NCI-H2227 treated with DMSO at 0.1 percent for 48 hours (cell line): ENCODE results near the gene FNBP1L.

Source experiments
- DNase-seq: peaks from one replicate; lab custom pipeline; 2025; lab: John Stamatoyannopoulos, UW

The FNBP1L gene

DNA sequence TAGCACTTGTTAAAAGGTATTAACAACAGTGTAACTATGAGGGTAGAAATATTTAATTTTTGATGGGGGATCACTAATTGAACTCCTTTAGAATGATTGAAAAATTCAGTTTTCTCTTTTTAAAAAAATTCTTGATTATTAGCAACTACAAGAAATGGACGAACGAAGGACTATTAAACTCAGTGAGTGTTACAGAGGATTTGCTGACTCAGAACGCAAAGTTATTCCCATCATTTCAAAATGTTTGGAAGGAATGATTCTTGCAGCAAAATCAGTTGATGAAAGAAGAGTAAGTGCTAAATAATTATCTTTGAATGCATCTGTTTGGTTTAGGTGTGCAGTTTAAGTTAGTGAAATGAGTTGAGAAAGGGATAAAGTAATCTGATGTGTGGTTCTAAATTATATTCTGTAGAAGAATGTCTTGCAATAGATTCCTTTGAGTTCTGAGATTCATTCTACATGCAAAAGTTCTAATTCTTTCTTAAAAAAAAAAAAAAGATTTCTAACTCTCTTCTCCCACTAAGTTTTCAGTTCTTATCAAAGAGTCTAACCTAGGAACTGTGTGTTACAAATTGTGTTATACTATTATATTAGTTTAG lies 85.0 kb downstream of the FNBP1L start:
- DNase-seq = no peak

DNA sequence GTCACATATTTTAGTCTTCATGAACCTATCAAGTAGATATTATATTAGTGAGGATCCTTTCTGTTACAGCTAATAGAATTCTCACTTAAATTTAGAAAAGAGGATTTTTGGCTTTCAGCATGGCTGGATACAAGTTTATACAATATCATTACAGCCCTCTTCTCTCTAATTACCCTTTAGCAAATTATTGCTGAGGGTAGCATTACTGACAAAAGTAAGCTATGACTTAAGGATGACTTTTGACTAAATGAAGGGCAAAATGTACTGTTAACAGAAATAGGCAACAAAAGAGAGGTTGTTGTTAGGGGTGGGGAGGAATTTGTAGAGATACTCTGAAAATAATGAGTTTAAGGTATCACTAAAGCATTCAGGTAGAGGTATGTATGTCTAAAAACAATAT lies 85.8 kb downstream of the FNBP1L start:
- no peak for DNase-seq

DNA sequence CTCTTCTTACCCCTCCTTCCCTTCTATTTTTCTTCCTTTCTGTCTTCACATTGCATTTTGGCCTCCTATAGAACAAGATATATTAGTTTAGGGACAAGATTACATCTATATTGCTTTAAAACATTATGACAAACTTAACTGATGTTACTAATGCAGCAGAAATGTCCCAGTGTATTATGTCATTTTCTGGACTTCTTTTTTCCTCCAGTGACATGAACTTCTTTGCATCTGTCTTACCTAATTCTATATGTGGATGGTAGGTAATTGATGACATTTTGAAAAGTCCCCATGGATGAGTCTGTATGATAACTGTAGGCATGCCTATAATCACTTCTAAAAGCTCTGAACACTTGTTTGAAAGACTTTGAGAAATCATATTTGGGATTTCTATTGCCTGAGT lies 89.5 kb downstream of the FNBP1L start:
- no peak for DNase-seq

DNA sequence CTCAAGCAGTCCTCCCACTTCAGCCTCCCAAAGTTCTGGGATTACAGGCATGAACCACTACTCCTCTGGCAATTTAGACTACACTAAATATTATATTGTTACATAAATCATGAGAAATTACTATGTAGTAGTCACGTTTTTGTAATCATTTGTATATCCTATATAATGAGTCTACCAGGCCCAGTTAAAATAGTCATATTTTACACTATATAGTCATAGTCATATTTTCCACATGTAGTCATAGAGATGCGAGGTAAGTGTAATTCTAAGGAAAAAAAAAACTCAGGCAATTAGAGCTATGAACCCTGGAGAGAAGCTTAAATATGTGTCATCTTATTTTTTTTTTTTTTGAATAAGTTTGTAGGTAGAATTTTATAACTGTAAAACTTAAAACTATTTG lies 90.0 kb downstream of the FNBP1L start:
- DNase-seq = no peak

DNA sequence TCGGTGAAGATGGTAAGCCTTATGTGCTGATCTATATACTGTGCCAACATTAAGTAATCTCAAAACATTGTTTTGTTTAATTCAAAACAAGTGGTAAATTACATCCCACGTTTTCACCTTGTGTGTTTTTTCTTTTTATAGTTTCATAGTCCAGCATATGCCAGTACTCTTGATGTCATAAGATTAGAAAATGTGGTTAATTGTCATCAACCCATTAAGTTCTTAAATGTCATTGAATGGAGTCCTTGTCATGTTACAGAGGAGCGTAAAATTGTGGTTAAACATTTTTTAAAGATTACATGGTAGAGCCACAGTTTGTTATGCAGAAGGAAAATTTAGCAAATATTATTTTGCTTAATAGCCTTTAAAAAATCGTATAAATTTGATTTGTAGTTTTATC lies 93.1 kb downstream of the FNBP1L start:
- DNase-seq = no peak

DNA sequence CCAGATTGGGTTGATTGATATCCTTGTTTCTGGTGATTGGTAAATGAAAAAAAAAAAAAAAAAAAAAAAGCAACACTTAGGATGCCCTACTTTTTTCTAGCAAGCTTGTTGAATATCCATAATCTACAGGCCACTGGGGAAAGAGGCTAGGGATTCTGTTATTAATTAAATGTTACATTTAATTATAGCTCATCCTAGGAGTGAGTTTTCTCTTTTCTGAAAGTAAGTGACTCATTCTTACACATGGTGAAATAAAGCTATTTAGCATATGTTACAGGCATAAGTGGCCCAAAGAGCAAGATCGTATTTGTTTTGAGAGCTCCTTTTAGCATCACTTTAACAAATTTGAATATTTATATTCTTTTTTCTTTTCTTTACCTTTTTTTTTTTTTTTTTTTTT lies 94.5 kb downstream of the FNBP1L start:
- DNase-seq = no peak

DNA sequence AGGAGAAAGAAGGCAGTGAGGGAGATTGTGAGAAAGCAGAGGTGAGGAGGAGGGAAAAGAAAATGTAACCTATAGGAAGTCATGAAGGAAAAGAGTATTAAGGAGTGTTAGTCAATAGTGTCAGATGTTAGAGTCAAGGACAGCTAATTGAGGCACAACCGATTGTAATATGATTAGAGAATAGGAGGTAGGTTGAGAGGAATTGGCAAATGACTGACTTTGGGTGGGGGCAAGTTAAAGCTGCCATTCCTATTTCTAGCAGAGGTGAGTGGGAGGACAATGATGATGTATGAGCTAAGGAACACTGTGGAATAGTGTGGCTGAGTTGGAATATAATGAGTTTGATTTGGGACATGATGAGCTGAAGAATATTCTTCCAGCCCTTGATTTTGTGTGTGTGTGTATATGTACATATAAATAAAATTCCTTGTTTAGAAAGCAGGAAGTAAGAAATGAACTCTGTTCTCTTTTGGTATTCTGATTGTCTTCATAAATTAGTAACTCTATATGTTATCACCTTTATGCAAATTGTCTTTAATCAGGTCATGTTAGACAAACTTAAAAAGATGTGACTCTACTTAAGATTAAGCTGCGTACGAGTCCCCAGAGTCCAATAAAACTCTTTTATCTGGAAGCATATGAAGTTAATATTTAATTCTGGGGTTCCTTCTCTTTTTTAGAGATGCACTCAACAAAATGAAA lies 98.4 kb downstream of the FNBP1L start:
- DNase-seq = no peak

DNA sequence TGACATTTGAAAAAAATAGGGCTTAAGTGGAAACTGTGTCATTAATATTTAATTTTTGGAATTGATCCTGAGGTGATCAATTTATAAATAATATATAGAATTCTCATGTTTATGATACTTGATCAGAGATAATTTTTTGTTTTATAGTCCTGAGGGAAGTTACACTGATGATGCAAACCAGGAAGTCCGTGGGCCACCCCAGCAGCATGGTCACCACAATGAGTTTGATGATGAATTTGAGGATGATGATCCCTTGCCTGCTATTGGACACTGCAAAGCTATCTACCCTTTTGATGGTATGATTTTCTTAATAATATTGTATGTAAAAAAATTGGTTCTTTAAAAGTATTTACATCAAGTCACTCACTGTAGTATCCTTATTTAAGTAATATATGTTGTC lies 101.2 kb downstream of the FNBP1L start:
- no peak for DNase-seq

DNA sequence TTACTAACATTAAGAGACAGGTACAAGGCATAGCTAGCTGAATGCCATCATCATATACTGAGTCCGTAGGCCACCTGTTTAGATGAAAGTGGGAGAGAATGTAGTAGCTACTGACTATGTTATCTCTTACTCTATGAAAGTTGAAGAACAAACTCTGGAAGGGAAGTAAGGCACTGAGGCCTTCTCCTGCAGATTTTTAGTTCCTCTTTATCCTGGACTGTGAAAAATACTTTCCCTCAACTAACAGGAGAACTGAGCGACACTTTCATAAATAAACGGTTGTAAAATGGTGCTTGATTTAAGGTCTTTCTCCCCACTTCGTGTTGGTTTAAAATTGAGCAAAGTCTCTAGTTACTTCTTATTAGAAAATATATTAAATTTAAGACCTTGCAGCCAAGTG lies 101.9 kb downstream of the FNBP1L start:
- no peak for DNase-seq

DNA sequence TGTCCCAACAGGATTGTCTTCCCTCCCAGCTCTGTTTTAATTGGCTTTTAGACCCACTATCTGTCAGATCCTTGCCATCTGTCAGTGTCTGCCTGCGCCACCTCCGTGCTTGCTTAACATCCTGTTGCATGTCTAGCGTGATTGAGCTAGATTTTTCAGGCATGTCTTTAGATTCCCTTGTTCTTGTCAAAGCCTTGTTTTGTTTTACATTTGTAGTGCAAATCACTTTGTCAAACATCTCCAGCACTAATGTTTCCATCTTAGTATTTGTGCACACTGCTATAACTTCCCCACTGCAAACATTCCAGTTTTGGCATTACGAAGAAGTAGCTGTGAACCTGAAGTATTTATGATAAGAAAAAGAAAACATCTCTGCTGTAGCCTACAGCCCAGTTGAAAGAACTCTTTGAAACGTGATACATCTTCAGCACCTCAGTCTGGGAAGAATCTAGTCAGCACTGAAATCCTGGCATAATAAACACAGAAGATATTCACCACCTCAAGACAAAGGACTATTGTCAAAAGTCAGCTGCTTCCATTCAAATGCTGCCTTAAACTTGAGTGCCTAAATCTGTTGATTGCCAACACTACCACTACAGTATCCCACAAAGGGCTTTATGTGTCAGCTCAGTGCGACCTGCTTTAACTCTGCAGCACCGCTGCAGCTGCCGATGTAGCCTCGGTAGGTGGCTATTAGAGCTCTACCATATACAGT lies 105.0 kb downstream of the FNBP1L start:
- DNase-seq = no peak

DNA sequence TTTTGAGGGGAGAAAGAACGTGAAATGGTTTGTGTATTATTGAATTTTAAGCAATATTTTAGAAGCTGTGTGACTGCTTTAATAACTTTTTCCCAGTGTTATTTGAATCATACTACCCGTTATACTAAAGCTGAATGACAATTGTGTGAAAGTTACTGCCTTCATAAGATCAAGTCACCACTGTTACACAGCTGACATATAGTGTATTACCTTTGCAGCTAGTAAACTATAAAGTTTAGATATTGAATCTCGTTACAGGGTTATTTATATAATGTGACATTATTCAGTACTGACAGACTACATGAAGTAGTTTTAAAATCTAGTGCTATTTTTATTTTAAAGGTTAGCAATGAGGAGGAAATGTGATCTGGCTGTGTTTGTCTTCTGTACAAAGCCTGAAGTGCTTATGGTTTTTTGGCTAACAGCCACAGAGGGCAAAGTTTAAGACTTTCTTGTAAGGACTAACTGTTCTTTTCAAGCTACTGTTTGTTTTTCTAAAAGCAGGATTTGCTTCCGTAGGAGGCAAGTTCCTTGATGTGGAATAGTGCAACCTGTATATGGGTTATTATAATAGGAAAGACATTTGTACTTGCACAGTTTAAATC lies 106.1 kb downstream of the FNBP1L start:
- peak; percentile 9 for DNase-seq

DNA sequence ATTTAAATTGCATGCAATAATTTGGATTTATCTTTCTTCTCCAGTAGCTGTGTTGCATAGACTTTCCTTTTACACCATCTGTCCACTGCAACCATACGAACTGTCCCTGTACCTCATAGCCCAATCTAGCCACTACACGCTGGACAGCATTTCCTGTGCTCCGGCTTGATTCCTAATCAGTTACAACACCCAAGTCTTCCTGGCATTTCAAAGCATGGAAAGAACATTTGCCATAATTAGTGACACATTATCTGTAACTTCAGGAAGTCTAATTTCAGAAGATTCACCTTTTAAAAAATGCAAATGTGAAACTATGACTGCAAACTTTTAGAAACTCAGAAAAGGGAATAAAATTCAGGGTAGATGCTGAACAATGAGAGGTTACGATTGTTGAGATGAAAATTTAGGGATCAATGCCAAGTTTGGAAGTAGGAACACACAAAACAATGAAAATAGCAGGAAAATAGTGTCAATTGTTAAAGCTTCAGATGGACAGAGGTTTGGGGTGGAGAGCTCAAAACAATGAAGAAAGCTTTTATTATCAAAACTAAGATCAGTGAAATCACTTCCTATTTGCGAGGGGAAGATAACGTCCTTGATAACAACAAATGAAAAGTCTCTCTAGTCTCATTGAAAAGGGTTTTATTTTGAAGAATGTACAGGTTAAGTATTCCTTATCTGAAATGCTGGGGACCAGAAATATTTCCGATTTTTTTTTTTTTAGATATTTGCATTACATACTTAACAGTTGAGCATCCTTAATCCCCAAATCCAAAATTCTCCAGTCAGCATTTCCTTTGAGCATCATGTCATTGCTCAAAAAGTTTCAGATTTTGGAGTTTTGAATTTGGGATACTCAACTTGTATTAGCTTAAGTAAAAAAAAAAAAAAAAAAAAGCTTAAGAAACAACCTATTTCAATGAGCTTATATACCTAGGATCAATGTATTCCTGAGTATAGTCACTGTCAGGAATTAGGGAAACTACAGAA lies 107.3 kb downstream of the FNBP1L start:
- no peak for DNase-seq

DNA sequence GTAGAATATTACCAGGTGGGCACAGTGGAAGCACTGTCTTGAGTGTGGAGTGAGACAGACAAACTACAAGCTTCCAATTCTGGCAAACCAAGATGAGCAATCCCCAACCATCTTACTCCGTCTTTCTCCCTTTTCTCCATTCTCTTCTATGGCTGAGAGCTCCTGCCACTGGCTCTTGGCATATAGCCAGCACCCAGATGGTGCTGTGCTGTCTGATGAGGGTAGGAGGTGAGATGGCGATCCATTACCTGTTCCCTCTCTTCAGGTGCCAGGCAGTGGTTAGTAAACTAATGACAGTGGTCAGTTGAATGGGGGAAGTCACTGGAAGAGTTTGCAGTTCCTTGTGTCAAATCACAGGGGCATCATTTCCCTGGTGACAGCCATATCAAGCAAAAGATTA lies 108.4 kb downstream of the FNBP1L start:
- no peak for DNase-seq

DNA sequence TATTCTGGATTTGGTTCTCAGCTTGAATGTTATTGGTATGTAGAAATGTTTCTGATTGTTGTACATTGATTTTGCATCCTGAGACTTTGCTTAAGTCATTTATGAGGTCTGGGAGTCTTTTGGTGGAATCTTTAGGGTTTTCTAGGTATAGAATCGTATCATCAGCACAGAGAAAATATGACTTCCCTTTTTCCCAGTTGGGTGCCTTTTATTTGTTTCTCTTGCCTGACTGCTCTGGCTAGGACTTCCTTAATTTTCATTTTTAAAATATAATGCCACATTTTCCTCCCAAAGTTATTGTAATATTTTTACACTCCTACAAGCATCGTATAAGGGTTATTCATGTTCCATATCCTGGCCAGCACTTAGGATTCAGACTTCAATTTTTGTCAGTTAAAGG lies 111.1 kb downstream of the FNBP1L start:
- DNase-seq = no peak

DNA sequence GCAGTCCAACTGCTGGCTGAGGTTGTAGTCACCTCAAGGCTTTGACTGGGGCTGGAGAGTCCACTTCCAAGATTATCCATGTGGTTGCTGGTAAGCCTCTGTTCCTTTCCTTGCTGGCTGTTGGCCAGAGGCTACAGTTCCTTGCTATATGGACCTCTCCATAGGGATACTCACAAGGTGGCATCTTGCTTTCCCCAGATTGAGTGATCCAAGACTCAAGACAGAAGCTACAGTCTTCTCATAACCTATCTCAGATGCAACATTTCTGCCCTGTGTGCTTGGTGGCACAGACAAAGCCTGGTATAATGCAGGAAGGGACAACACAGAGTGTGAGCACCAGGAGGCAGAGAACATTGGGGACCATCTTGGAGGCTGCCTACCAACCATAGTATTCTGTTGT lies 111.8 kb downstream of the FNBP1L start:
- no peak for DNase-seq

DNA sequence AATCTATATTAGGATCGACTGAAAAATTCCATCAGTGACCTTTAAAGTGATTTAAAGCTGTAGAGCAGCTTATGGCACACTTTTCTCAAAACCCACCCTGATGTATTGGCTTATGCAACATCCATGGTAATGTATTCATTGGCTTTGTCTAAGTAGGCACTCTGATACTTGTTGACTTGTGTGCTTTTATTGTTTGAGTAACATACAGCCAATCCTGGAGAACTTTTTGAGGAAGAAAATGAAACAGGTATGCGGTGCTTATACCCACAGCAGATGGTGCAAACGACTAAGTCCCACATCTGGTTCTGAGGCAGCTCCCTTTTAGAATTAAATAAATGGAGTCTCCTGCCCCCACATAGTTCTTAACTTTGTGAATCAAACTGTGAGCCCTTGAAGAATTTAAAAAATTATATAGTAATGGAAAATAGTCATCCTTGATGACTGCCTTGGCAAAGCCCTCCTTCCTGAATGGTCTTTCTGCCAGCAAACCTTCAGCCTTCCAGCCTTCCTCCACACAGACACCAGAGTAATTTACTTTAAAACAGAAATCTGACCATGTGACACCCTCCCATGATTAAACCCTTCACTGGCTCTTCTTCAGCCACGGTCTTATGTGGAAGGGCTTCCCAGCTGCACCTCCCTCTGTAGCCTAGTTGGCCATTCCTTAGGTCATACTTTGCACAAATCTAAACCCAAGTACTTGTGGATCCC lies 117.7 kb downstream of the FNBP1L start:
- no peak for DNase-seq

DNA sequence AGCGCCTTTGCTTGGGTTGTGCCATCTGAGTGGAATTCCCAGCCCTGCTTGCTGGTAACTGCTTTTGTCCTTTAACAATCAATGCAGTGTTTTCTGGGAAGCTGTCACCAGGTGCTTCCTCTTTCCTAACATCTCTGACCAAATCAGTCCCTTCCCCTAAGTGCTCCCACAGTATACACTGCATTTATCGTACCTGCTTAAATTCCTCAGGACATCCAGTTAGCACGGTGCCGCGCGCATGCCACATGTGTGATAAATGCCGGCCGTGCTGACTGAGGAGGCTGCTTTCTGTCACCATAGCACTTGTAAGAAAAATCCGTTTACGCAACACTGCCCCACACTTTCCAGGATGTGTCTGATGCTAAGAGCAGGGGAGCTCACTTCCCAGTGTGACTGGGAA lies 118.3 kb downstream of the FNBP1L start:
- no peak for DNase-seq

DNA sequence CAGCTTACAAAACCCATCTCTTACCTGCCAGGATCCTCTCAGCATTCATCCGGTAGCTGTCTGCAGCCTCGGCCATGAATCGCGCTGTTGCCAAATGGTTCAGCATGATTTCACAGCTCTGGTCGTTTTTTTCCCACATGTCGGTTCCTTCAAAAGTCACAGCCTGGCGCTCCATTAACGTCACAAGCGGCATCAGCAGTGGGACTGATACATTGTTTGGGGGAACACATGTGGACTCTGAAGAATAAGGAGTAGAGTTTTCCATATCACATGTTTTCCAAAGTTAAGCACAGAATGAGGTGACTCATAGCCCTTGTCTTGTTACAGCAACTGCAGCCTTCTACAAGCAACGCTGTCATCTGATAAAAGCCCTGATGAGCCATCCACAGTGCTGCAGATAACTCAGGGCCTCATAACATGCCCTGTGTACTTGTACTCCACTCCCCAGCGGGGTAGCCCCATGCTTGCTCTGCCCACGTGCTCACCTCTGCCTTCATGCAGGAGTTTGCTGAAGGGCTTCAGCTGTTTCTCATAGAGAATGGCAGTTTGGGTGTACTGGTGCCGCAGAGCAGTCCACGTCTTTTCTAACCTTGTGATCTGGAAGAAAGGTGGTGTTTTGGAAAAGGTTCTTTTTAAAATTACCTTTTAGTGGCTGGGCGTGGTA lies 119.5 kb downstream of the FNBP1L start:
- no peak for DNase-seq

DNA sequence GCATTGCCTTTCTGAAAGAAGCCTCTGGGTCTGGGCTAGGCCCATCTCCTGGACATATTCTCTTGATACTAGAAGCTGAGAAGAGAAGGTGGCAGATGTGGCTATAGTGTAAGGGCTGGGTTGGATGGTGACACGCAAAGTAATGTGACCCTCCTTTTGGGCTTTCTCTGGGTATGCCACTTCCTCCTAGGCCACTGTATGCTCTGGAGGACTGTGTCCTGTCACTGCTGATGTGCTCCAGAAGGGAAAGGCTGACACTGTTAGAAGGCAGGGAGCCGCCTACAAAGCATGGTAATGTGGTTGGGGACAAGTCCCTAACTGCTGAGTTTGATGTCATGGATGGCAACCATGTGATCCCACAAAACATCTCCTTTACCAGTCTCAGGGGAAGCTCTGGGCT lies 121.6 kb downstream of the FNBP1L start:
- no peak for DNase-seq

DNA sequence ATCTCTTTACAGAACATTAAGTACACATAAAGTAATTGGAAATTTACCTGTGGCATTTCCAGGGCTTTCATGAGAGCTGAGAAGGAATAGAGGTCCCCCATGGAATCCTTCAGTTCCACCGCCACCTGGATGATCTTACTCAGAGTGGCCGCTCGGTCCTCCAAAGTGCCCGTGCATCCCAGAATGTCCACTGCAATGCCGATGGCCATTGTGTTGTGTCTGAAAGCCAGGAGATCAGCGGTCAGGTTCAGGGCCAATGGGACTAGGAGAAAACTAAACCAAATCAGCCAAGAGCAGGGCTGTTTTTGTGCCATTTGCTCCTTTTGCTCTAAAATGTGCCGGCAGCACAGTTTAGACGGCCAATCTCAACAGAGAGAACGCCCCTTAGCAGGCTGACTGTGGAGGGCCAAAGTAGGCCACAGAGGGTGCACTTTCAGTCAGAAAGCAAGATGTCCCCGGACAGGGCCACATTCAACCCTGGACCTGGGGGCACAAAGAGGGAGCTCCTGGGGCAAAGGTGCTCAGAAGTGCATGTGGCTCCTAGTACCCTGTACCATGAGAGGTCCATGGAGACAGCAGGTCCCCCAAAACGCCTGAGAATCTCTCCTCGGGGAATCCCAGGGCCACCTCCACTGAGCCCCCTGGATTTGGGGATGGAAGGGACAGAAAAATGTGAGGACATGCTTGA lies 123.8 kb downstream of the FNBP1L start:
- DNase-seq = no peak
